HG03064 (cell line): ENCODE measurements around the gene APOA4.
A peak's percentile ranks its signal among the peaks of the same experiment; 100 is the strongest.

Experiments
- ATAC-seq: cut with Tn5 transposase; IDR thresholded peaks from one replicate; pipeline ENCODE4 v1.9.1; 2021; ENCODE audit warnings: low read depth; ENCODE audit not compliant: unreplicated experiment

Gene APOA4

DNA sequence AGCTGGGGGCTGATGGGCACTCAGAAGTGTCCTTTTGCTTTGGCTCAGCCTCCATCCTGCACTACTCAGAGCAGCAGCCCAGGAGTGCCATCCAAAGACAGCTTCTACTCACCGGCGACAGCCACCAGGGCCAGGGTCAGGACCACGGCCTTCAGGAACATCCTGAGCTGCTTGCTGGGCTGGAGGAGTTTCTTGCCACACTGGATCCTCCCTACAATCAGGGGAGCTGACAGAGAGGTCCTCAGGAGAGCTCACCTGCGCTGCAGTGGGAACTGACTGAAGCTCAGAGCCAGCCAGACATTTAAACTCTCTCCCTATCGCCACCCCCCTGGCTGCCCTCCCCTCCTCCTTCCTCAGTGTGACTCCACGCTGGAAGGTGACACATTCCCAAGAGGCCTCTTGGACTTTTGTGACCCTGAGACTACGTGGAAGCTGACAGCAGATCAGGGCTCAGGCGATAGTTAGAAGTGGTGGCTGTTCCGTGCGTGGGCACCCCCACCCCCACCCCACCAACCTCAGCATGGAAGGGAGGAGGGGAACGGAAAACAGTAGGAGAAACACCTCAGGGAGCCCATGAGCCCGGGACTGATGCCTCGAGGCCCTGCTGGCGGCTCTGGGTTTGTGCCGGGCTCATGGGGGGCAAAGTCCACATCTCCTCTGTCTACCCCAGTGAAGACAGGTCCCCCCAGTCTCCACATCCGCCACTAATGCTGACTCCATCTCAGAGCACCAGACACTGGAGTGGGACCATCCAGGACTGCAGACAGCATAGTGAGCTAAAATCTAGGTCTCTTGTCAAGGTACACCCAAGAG, at the start of gene APOA4:
TSS of gene APOA4 (minus strand) at position 274 of the 813 bp plus-strand sequence. CDS start at position 161, 113 bp downstream.
- ATAC-seq: no peak

DNA sequence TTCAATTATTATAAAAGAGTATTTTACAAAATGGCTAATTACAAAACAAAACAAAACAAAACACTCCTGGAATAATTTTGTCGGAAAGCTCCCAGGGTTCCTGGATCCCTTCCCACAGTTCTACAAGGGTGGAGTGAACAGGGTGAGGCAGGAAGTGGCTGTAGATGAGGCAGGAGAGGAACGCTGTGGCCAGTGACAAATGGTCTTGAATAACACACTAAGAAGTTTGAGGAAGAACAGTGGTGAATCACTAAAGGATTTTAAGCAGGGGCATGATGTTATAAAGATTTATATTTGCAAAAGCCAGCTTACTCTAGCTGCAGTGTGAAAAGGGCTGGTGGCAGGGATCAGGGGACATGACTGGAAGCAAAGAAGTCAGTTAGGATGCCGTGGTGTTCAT, 48.1 kb upstream of the APOA4 start:
- ATAC-seq: no peak

DNA sequence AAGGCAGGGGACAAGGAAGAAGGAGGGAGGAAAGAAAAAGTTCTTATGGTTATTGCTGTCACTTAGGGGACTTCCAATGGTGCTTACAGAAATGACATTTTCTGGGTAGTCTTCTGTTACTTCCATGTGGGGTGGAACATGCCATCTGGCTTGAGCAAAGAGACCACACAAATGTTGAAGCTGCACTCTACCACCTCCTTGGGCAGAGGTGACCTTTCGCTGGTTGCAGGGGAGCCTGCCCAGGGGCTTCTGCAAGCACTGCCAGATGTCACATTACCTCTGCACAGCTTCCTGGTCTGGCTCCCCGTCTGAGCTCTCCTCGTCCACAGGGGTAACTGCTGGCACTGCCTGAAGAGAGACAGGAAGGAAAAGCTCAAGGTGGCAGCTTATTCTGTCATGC, 47.0 kb upstream of the APOA4 start:
- no peak for ATAC-seq

DNA sequence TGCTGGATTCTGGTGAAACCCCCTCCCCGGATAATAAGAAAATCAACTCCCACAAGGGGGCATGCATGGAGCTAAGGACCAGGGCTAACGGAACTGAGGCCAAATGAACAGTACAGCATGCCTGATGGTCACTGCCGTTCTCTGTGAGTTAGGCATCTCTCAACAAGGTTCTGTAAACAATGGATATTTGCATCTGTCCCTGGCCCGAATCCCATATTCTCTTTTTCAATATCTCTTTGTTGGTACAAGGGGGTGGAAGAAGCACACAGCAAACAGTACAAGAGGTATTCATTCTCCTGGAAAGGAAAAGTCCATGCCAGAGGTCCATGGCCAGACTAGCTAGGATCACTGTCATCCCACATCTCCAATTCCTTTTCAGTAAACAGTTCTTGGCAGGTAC, 46.5 kb upstream of the APOA4 start:
- no peak for ATAC-seq

DNA sequence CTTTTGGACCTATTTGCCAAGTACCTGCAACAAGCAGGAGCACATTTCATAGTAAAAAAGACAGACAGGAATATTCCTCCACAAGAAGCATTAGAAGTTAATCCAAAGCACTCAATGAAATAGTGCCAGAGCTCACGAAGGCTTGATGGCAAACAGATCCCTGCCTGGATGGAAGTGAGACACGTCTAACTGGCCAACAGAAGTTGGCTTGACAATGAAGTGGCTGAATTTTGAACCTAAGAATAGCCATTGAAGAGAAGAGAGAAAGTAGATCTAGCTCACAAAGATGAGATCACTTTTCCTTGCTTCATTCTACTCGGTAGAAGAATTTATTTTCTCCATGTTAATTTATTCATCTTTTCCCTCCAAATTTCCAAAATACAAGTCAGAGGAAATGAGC, 45.0 kb upstream of the APOA4 start:
- ATAC-seq: no peak

DNA sequence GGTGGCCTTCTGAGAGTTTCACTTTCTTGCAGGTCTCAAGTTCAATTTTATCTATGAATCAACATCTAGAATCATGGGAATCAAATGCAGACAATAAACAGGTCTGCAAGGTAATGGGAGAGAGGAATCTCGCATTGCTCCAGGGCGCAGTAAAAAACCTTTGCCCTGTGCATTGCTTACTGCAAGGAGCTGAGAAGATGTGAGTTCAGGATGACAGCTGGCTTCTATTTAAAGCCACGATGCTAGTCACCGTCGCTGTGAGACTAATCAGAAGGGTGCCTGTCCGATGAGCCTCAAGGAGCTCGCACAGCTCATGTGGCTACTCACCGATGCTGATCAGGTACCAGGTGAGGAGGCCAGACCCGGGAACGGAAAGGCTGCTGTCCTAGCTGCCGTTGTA, 44.5 kb upstream of the APOA4 start:
- ATAC-seq: no peak

DNA sequence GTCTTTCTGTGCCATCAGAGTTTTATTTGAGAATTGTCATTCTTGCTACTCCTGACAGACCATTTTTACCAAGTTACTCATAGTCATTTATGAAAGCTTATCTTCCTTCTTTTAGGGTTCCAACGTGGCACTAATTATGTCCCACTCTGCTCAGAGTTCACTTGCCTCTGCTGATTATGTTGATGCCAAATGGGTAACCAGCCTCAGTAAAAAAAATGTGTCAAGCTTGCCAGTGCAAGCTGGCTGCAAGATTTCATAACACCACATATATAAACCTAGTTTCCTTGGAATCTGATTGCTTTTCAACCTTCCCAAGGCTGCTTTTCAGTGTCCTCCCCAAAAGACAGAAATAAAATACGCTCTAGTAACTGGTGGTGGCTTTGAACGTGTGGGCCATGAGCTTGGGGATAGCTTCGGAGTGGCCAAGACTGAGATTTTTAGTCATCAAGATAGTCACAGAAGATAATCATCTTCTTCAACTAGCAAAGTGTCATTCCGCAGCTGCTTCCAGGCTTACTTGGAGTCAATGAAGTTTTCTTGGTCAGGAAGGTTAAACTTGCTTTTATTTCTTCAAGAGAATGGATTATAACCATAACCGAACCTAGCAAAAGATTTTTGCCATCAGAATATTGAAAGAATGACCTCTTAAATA, 43.8 kb upstream of the APOA4 start:
- ATAC-seq: no peak

DNA sequence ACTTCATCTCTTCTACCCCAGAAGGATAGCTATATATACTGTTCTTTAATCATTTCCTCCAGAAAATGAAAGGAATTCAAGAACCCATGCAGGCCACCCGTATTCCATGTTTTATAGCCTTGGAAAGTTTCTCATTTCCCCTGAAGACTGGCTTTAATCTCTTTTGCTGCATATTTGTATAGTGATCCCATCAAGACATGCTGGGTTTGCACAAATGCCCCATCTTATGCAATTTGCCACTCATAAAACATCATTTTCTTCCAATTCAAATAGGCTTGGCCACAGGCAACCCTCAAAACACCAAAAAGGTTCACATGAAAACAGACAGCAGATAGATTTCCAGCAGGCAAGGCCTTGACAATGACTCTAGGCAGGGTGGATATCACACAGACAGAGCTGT, 42.6 kb upstream of the APOA4 start:
- no peak for ATAC-seq

DNA sequence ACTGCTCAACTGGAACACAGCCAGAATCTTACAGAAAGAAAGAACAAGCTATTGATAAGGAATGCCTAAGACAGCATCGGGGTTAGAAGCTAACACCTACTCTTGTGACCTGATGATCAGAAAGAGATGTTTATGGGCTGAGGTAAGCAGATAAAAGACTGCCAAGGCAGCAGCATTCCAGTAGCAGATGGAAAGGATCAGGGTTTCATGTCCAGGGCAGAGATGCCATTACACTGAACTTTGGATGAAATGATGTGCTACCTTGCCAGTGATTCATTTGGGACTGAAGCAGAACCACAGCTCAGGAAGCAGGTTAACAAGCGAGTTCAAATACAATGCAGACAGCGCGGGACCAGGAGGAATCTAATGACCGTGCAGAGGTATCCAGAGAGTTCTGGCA, 41.4 kb upstream of the APOA4 start:
- no peak for ATAC-seq

DNA sequence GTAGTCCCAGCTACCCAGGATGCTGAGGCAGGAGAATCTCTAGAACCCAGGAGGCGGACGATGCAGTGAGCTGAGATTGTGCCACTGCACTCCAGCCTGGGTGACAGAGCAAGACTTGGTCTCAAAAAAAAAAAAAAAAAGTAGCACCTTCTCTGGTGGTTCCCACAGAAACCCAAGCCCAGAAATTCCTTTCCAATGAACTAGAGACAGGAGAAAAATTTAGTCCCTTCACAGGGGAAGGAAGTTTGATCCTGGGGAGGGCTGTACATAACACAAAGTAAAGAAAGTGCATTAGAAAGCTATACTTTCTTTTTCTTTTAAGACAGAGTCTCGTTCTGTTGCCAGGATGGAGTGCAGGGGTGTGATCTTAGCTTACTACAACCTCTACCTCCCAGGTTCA, 39.8 kb upstream of the APOA4 start:
- no peak for ATAC-seq

DNA sequence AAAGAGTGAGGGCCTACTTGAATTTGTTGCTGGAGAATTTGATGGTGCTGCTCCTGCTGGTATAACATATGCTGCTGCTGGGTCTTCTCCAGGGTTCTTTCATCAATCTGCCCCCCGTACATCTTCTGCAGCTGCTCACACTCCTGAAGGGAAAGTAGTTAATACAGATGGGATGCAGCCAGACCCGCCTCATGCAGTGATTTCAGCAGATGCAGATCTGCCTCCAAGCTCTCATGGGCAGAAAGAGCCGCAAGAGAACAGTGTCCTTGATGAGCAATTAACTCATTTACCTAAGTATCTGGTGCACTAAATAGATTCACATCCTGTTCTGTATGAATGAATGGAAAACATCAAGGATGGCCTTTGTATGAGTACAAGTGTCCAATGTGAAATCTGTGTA, 39.1 kb upstream of the APOA4 start:
- no peak for ATAC-seq

DNA sequence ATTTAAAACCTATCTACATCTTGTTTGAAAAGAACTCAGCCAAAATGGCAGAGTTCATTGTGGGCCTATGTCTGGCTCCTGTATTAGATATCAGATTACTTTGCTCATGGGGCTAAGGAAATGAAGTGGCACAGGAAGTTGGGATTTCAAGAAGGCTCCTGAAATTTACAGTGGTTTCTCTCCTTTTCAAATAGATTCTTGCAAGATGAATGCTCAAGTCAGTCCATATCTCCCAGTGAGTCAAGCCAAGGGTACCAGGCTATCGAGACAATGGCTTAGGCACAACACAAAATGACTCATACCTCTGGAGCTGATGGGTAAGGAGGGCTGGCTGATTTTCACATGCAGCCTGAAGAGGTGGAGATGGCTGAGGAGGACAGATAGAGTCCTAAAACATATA, 38.4 kb upstream of the APOA4 start:
- no peak for ATAC-seq

DNA sequence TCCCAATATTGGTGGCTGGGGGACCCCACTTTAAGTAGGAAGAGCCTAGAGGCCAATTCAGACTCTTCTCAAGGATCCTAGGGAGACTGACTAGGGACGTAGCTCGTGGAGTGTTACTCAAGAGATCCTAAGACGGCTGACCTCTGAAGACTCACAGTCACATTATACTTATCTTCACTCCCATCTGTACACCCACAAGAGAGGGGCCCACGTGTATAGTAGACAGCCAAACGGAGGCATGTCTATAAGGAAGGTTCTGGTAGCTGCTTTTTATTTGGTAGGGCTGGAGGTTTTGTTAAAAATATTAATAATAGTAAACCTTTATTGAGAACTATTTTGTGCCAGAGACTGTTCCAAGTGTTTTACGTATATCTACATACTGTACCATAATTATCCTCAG, 37.2 kb upstream of the APOA4 start:
- no peak for ATAC-seq

DNA sequence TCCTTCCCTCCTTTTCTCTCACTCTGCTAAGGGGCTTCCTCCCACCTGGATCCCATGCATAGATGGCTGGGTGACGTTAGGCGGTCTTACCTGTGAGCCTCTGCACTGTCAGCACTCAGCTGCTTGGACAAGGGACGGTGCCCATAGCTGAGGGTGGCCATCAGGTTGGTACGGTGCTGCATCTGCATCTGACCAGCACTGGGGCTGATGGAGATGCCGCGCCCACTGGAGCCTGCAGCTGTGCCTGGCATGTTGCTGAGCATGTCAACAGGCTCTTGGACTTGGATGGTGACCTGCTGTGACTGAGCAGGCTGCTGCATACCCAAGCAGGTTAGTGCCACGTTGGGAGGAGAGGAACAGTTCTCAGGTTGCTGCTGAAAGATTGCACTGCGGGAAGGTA, 36.1 kb upstream of the APOA4 start:
- no peak for ATAC-seq

DNA sequence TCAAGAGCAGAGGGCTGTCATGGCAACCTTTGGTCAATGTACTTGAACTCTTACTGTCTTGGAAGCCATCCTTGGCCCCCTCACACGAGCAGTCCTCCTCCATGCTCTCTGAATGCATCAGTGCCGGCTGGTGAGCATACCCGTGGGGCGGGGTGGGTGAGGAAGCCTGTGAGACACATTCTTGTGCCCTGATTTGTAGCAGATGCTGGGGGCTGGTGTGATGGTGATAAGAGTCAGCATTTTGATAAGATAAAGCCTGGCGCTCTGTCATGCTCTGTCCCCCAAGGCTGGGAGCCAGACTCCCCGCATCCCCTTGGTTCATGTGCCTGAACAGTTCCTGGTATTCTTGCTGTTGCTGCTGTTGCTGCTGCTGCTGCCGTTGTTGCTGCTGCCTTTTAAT, 34.8 kb upstream of the APOA4 start:
- no peak for ATAC-seq

DNA sequence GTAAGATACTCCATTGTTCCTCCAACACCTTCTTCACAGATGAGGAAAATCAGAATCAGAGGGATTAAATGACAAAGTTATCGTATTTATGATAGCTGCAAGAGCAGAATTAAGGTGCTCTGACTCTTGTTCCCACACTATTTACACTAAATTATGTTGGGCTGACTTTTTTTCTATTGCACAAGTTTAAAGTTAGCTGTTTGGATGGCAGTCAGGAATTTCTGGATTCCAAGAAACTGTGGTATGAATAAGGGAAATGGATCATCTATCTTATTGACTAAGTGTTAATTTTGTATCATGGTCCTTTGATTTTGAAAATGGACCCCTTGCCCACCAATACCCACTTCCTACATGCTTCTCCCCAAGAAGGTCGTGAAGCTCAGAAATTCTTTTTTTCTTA, 34.2 kb upstream of the APOA4 start:
- no peak for ATAC-seq

DNA sequence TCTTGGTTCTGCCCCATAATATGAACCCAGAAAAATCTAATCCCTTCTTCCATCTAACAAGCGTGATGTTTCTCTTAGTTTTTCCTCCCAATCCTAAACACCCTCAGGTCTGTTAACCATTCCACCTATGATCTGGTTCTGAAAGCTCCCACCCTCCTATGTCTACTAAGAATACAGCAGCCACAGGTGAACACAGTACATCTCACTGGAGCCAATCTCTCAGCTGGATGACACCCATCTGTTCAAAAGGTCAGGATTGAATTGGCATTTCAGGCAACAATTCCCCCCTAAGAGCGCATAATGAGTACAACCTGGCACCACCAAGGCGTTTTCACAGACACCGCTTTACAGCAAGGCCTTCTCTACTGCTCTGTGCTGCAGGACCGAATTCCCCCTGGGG, 33.3 kb upstream of the APOA4 start:
- ATAC-seq: no peak

DNA sequence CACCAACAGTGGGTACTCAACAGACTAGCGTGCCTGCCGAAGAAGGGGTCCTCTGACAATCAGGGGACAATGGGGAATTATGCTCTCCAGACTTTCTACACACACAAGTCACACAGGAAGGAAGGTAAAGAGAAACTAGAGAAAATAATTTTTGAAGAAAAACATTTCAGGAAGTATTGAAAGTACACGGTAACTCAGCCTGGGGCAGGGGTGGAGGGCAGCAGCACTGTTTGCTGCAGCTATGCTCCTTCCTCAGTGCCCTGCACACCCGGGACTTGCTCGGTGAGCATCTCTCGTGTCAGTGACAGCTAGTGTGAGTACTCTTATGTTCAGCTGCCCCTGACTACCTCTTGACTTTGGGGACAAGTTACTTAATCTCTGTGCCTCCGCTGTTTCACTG, 32.3 kb upstream of the APOA4 start:
- ATAC-seq: no peak

DNA sequence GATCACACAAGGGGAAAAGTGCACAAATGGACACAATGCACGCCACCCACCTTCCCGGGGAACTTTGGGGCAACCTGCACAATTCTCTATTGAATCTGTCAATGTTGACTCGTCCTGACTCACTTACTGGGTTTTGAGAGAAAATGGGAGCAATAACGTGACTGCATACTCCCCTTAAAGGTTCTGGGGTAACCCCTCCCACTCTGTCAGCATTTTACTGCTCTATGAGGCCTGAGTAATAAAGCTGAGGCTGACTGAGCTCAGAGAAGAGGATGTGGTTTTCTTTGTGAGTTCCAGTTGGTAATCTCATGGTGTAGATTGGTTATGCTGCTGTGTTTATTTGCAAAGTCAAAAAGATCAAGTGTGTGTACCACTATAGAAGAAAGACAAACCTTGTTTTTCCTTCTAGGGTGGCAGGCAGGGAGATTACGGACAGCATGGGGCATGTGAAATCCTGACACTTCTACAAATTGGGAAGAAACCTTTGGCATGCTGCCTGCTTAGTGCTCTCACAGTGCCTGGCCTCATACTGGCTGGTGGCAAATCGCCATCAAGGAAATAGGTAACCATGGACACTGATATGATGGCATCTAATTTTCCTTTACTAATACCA, 30.5 kb upstream of the APOA4 start:
- peak; percentile 92 for ATAC-seq

DNA sequence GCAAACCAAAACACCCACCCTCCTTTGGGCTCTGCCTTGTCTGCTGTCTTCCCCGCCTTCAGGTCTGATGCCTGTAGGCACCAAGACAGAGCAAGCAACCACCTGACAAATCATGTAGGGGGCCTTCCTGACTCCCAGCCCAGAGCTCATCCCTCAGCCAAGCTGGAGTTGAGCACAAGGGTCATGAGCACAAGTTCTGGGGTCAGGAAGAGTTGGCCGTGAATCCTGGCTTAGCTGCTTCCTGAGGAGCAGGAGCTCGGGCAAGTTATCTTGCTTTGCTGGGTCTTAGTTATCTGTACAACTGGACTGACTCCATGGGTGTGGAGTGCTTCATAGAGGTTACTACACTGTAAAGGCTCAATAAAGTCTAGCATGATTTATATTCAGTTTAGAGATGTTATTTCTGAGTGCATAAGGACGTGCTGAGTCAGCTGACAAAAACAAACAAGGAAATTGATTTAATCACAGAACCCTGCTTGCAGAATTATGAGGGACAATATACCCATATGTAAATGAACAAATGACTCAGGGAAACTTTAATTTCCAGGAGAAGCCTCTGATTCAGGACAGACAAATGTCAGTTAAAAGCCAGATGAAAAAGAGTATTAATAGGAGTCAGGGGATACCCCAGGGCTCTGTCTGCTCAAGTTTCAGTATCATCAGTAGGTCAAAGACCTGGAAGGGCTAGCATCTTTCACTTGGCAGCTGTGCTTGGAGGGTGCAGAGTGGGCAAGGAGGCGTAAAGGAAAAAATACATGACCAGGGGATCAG, 29.3 kb upstream of the APOA4 start:
- no peak for ATAC-seq

DNA sequence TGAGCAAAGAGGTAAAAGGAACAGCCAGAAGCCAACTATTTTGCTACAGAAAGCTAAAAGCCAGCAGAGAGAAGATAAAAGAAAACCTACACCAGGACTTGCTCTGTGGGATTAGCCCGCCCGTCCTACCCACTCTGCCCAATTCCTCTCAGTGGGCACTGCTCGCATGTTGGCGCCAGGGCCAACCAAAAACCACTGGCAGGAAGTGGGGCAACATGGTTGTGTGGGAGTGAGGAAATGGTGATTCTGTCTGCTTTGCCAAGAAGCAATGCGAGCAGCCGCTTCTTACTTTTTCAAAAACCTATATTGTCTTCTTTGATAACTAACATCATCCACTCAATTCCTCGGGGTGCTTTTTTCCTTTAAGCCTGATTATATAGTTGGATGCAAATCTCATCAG, 28.5 kb upstream of the APOA4 start:
- no peak for ATAC-seq
